Type B pancreatic cell (in vitro differentiated cells): ENCODE results near the gene APC. TPM values are rescaled to one million over a fixed set of nuclear protein-coding genes. Genes with fewer than 3 reads are reported as not detected.

ENCODE experiments used
- DNase-seq: peaks from one replicate; pipeline ENCODE4 v3.0.0; 2021; ENCODE audit warnings: mixed read lengths; ENCODE audit not compliant: unreplicated experiment; ENCODE audit errors: extremely low spot score
- H3K27ac Mint-ChIP-seq: 2 replicates; pipeline ENCODE4 v1.8.0; 2021; ENCODE audit warnings: mild to moderate bottlenecking, mixed read lengths
- H3K27me3 Mint-ChIP-seq: 2 replicates; pipeline ENCODE4 v1.8.0; 2021; ENCODE audit warnings: mixed read lengths
- H3K36me3 Mint-ChIP-seq: 2 replicates; pipeline ENCODE4 v1.8.0; 2021; ENCODE audit warnings: mixed read lengths
- H3K4me1 Mint-ChIP-seq: one replicate; pipeline ENCODE4 v1.8.0; 2021; ENCODE audit warnings: mixed read lengths; ENCODE audit not compliant: unreplicated experiment
- H3K4me3 Mint-ChIP-seq: 2 replicates; pipeline ENCODE4 v1.8.0; 2021; ENCODE audit warnings: mild to moderate bottlenecking, mixed read lengths
- H3K9me3 Mint-ChIP-seq: 2 replicates; pipeline ENCODE4 v1.8.0; 2021; ENCODE audit warnings: mixed read lengths
- CTCF ChIP-seq: fragments of 200-600 bp; sonication (generic); conservative IDR thresholded peaks from 2 replicates; pipeline ENCODE4 v1.5.0; 2021; ENCODE audit warnings: antibody characterized with exemption, mild to moderate bottlenecking
- total RNA-seq: library from RNA; stranded (reverse); gene quantifications from 2 replicates; pipeline ENCODE4 v1.2.1, GENCODE V29; 2021; ENCODE audit warnings: low replicate concordance

Gene APC
- total RNA-seq, 1 donor from 2014 or later, result 47.7 TPM

GRCh38 chr5:112697833-112698232, 39.9 kb upstream of the APC start:
- DNase-seq, result no peak
- Mint-ChIP-seq H3K36me3 (no peaks in the 10 kb centered on the region), H3K4me1 (peaks cover 9% of the 10 kb centered on the region), H3K4me3 (no peak overlapping the region), H3K27me3 (no peaks in the 10 kb centered on the region), H3K27ac (no peak overlapping the region), H3K9me3 (no peaks in the 10 kb centered on the region)
- TF ChIP-seq CTCF, result no peak

- Mint-ChIP-seq H3K36me3 (no peaks in the 10 kb centered on the region), H3K9me3 (no peaks in the 10 kb centered on the region), H3K4me3 (no peak overlapping the region), H3K4me1 (peaks cover 17% of the 10 kb centered on the region), H3K27ac (no peak overlapping the region), H3K27me3 (no peaks in the 10 kb centered on the region)
- no peak for TF ChIP-seq CTCF
- DNase-seq, result no peak
Observed at GRCh38 chr5:112703866-112704820, 33.5 kb upstream of the APC start.

- peaks cover 30% of the 10 kb centered on the region for H3K4me1 Mint-ChIP-seq
- DNase-seq, result no peak
- peaks cover 6% of the 10 kb centered on the region for H3K36me3 Mint-ChIP-seq
- peak overlapping the region; percentile 93 for H3K4me3 Mint-ChIP-seq
- H3K9me3 Mint-ChIP-seq, result no peaks in the 10 kb centered on the region
- peak overlapping the region; percentile 89 for H3K27ac Mint-ChIP-seq
- H3K27me3 Mint-ChIP-seq, result no peaks in the 10 kb centered on the region
- TF ChIP-seq CTCF, result no peak
Observed at GRCh38 chr5:112706446-112707016, 31.2 kb upstream of the APC start.

GRCh38 chr5:112707187-112708102, 30.2 kb upstream of the APC start:
- DNase-seq, result peak; percentile 97
- H3K9me3 Mint-ChIP-seq, result no peaks in the 10 kb centered on the region
- no peaks in the 10 kb centered on the region for H3K27me3 Mint-ChIP-seq
- peak overlapping the region; percentile 93 for H3K4me3 Mint-ChIP-seq
- TF ChIP-seq CTCF, result peak; percentile 43
- peaks cover 7% of the 10 kb centered on the region for H3K36me3 Mint-ChIP-seq
- peak overlapping the region; percentile 89 for H3K27ac Mint-ChIP-seq
- peaks cover 34% of the 10 kb centered on the region for H3K4me1 Mint-ChIP-seq

GRCh38 chr5:112708103-112708622, 29.5 kb upstream of the APC start:
- peaks cover 11% of the 10 kb centered on the region for H3K36me3 Mint-ChIP-seq
- no peaks in the 10 kb centered on the region for H3K27me3 Mint-ChIP-seq
- H3K9me3 Mint-ChIP-seq, result no peaks in the 10 kb centered on the region
- peaks cover 34% of the 10 kb centered on the region for H3K4me1 Mint-ChIP-seq
- peak; percentile 3 for TF ChIP-seq CTCF
- H3K4me3 Mint-ChIP-seq, result peak overlapping the region; percentile 93
- no peak for DNase-seq
- peak overlapping the region; percentile 89 for H3K27ac Mint-ChIP-seq
